Esophagus squamous epithelium (tissue), 5 donors: ENCODE results near the gene TMEM40. TPM values are rescaled to one million over a fixed set of nuclear protein-coding genes. Genes with fewer than 3 reads are reported as not detected.

ENCODE experiments used
- DNase-seq: peaks from one replicate; lab custom pipeline; 2025; lab: John Stamatoyannopoulos, UW
- H3K27ac ChIP-seq, 4 donors: fragments of 200-600 bp; sonication (generic); one replicate each; pipeline ENCODE4 v1.5.1; 2016 to 2019; ENCODE audit warnings: mild to moderate bottlenecking in 1 of 4
- H3K27me3 ChIP-seq, 4 donors: fragments of 200-600 bp; sonication (generic); 1 replicate in 3 of 4; 2 replicates in 1 of 4; pipeline versions ENCODE4 v1.5.1 to v1.6.0; 2017 to 2021; ENCODE audit warnings: antibody characterized with exemption in 1 of 4
- H3K36me3 ChIP-seq, 3 donors: fragments of 200-600 bp; sonication (generic); one replicate each; pipeline ENCODE4 v1.5.1; 2016 to 2019
- H3K4me1 ChIP-seq, 3 donors: fragments of 200-600 bp; sonication (generic); one replicate each; pipeline ENCODE4 v1.5.1; 2017 to 2019
- H3K4me3 ChIP-seq, 4 donors: fragments of 200-600 bp; sonication (generic); 1 replicate in 3 of 4; 2 replicates in 1 of 4; pipeline ENCODE4 v1.5.1; 2016 to 2019; ENCODE audit warnings: mild to moderate bottlenecking in 2 of 4, moderate library complexity in 1 of 4
- H3K9me3 ChIP-seq, 3 donors: fragments of 200-600 bp; sonication (generic); one replicate each; pipeline ENCODE4 v1.5.1; 2016 to 2019
- POLR2A ChIP-seq, 4 donors: fragments of 450-650 bp; IDR thresholded peaks; one replicate each; pipeline ENCODE4 v1.6.1; 2017; ENCODE audit warnings: antibody characterized with exemption in 4 of 4, mild to moderate bottlenecking in 4 of 4, moderate library complexity in 3 of 4
- WGBS, 2 donors: methylation state at CpG; one replicate each; pipeline ENCODE4 v1.1.5; 2018; 5-methylcytosine and 5-hydroxymethylcytosine counted together
- intact Hi-C: fragments of 100-400 bp; cut with DNase I; formaldehyde crosslinking; loops from one replicate; pipeline ENCODE4 v1.15.0; 2022
- total RNA-seq, 4 donors: library from RNA; depleted of rRNA; stranded (reverse); fragments of >200 nt; gene quantifications; one replicate each; pipeline ENCODE4 v1.1.0, GENCODE V29; 2016
- TF ChIP-seq, protein P1 (sequence below), 6 experiments: fragments of 450-650 bp in 4 of 6; fragments of 200-600 bp in 2 of 6; sonication (generic) in 2 of 6; IDR thresholded peaks; one replicate each; pipeline ENCODE4 v1.5.1; 2016 to 2019; ENCODE audit warnings: antibody characterized with exemption in 6 of 6, mild to moderate bottlenecking in 4 of 6, moderate library complexity in 4 of 6
- donor health status: DM: yes; HTN: yes; CAD: no.

The TMEM40 gene
- total RNA-seq, 4 donors from 2014 or later, result 43.9 to 79.1 (median 53.4) TPM

DNA sequence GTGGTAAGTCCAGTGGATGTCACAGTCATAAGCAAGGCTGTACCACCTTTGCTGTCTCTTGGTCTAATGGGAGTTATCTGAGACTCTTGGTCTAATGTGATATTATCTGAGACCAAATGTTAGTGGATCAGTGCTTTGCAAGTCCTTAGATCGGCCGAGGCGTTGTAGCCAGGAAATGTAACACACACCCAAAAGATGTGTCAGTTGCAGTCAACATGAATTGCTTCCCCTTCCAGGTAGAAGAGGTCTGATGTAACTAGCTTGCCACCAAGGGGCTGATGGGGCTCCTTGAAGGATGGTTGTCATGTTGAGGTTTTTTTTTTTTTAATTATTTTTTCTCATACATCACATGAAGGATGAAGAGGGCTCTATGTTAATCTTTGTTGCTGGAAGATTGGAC, 49.7 kb downstream of the TMEM40 start:
- 71 to 89% methylated on average over 3 of the region's 3 CpGs for WGBS, 2 donors
- intact Hi-C loops, result loop anchor here (10.0 kb wide), 1 partner anchor 135 kb away; the partner anchor contains the start of gene RPL32

DNA sequence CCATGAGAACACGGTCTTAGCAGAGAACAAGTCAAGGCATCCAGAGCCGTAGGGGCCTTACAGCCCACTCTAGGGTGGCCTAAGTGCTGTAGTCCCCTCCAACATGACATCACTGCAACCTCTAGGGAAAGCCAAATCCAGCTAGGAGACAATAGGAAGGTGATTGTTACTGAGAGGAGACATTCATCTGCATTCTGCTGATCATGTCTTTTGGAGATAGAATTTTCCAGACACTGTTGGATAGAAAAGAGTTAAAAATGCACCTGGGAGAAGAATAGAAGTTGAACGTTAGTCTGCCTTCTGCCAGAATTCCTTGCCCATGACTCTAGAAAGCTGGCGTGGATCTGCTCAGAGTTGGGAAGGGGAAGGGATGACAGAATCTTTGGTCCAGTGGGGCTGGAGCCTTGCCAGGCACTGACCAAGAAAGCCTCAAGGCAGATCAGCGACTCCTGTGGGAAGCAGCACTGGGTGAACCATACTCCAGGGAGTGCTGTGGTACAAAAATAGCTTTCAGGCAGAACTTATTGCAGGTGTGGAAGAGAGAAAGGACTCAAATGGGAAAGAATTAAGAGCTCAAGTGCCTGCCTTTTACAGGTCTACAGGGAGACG, 50.4 kb downstream of the TMEM40 start:
- Histone ChIP-seq H3K4me1 (peaks cover 0 to 7% (median 0%) of the 10 kb centered on the region in 3 donors), H3K27me3 (no peaks in the 10 kb centered on the region), H3K4me3 (no peak overlapping the region), H3K27ac (no peak overlapping the region), H3K36me3 (no peaks in the 10 kb centered on the region), H3K9me3 (no peaks in the 10 kb centered on the region)
- no peak for DNase-seq
- intact Hi-C loops, result loop anchor here (10.0 kb wide), 1 partner anchor 136 kb away; the partner anchor contains the start of gene RPL32
- no peak for TF ChIP-seq POLR2A (IDR thresholded peaks at IDR 0.05)
- TF ChIP-seq, protein P1, sequence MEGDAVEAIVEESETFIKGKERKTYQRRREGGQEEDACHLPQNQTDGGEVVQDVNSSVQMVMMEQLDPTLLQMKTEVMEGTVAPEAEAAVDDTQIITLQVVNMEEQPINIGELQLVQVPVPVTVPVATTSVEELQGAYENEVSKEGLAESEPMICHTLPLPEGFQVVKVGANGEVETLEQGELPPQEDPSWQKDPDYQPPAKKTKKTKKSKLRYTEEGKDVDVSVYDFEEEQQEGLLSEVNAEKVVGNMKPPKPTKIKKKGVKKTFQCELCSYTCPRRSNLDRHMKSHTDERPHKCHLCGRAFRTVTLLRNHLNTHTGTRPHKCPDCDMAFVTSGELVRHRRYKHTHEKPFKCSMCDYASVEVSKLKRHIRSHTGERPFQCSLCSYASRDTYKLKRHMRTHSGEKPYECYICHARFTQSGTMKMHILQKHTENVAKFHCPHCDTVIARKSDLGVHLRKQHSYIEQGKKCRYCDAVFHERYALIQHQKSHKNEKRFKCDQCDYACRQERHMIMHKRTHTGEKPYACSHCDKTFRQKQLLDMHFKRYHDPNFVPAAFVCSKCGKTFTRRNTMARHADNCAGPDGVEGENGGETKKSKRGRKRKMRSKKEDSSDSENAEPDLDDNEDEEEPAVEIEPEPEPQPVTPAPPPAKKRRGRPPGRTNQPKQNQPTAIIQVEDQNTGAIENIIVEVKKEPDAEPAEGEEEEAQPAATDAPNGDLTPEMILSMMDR (IDR thresholded peaks at IDR 0.05), result no peak
- WGBS, 2 donors, result 45 to 50% methylated on average over 6 of the region's 6 CpGs

More for the DNA sequence above, 49.7 kb downstream of the TMEM40 start:
- DNase-seq, result no peak
- TF ChIP-seq POLR2A (IDR thresholded peaks at IDR 0.05), result no peak
- TF ChIP-seq, protein P1 (IDR thresholded peaks at IDR 0.05), result no peak
- H3K4me3 ChIP-seq, result no peak overlapping the region
- H3K9me3 ChIP-seq, result no peaks in the 10 kb centered on the region
- H3K27me3 ChIP-seq, result no peaks in the 10 kb centered on the region
- H3K27ac ChIP-seq, result no peak overlapping the region
- H3K36me3 ChIP-seq, result no peaks in the 10 kb centered on the region
- H3K4me1 ChIP-seq, result peaks cover 0 to 2% (median 0%) of the 10 kb centered on the region in 3 donors

DNA sequence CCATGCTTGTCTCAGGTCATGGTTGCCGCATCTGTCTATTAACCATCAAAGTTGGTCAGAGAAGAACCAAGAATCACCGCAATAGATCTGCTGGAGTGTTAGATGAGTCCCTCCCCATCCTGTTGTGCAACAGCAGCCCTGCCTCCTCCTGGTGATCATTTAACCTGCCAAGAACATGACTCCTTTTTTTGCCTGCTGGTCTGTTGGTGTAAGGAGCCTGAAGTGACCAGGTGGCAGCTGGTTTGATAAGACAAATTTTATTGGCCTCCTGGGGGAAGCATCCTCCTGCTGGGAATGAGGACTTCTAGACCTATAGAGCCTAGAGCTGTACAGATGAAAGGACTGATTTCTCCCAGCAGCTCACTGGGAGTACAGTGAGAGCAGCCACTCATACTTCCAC, 51.6 kb downstream of the TMEM40 start:
- Histone ChIP-seq H3K9me3 (no peaks in the 10 kb centered on the region), H3K36me3 (no peaks in the 10 kb centered on the region), H3K27me3 (no peaks in the 10 kb centered on the region), H3K4me1 (peaks cover 0 to 19% (median 0%) of the 10 kb centered on the region in 3 donors), H3K4me3 (no peak overlapping the region), H3K27ac (no peak overlapping the region)
- 72 to 79% methylated on average over 2 of the region's 2 CpGs for WGBS, 2 donors
- TF ChIP-seq POLR2A (IDR thresholded peaks at IDR 0.05), result no peak
- TF ChIP-seq, protein P1 (IDR thresholded peaks at IDR 0.05), result peak in 1 of 6 experiments; percentile 21
- DNase-seq, result no peak
- intact Hi-C loops, result loop anchor here (10.0 kb wide), 1 partner anchor 137 kb away; the partner anchor contains the start of gene RPL32

DNA sequence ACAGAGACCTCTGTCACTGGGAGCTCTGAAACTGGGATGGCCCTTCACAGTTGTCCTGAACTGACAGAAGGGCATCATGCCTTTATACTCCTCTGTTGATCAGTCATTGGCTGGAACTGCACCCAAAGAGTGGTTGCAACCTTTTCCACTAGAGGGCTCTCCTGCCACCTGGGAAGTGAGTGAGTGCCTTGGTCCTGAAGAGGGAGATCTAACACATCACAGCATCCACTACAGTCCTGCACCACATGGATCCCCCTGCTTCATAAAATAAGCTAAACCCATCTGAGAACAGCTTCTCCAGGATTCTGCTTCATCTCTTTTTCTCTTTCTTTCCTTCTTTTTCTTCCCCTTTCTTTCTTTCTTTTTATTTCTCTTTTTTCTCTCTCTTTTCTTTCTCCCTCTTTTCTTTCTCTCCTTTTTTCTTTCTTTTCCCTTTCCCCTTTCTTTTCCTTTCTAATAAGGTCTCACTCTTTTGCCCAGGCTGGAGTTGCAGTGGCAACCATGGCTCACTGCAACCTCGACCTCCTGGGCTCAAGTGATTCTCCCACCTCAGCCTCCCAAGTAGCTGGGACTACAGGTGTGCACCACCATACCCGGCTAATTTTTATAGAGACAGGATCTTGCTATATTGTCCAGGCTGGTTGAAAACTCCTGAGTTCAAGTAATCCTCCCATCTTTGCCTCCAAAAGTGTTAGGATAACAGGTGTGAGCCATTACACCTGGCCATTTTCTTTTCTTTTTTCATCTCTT, 52.4 kb downstream of the TMEM40 start:
- no peaks in the 10 kb centered on the region for H3K27me3 ChIP-seq
- no peak overlapping the region for H3K27ac ChIP-seq
- TF ChIP-seq POLR2A (IDR thresholded peaks at IDR 0.05), result no peak
- TF ChIP-seq, protein P1 (IDR thresholded peaks at IDR 0.05), result peak; percentile 14 to 87 (median 68)
- no peak overlapping the region for H3K4me3 ChIP-seq
- DNase-seq, result no peak
- 75 to 94% methylated on average over 2 of the region's 2 CpGs for WGBS, 2 donors
- H3K4me1 ChIP-seq, result peaks cover 0 to 26% (median 0%) of the 10 kb centered on the region in 3 donors
- no peaks in the 10 kb centered on the region for H3K36me3 ChIP-seq
- intact Hi-C loops, result loop anchor here (10.0 kb wide), 1 partner anchor 138 kb away; the partner anchor contains the start of gene RPL32
- no peaks in the 10 kb centered on the region for H3K9me3 ChIP-seq

DNA sequence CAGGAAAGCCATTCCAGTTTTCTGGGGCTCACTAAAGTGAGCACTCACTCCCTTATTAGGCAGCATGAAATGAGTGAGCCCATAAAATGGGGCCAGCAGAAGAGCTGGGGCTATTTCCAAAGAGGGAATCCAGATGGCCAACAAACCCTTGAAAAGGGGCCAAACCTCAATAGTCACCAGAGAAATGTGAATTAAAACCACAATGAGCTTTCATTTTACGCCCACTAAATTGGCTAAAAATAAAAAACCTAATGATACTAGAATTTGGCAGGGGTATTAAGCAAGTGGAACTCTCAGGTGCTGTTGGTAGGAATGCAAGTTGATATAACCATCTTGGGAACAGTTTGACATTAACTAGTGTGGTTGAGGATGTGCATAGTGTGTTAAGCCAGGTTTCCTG, 53.1 kb downstream of the TMEM40 start:
- 50 to 74% methylated on average over 1 of the region's 1 CpG for WGBS, 2 donors

More for the DNA sequence above, 53.1 kb downstream of the TMEM40 start:
- no peaks in the 10 kb centered on the region for H3K36me3 ChIP-seq
- intact Hi-C loops, result loop anchor here (10.0 kb wide), 1 partner anchor 139 kb away; the partner anchor contains the start of gene RPL32
- H3K4me3 ChIP-seq, result no peak overlapping the region
- H3K27me3 ChIP-seq, result no peaks in the 10 kb centered on the region
- H3K4me1 ChIP-seq, result peaks cover 0 to 27% (median 0%) of the 10 kb centered on the region in 3 donors
- DNase-seq, result no peak
- H3K9me3 ChIP-seq, result no peaks in the 10 kb centered on the region
- no peak overlapping the region for H3K27ac ChIP-seq
- TF ChIP-seq, protein P1 (IDR thresholded peaks at IDR 0.05), result no peak
- no peak for TF ChIP-seq POLR2A (IDR thresholded peaks at IDR 0.05)
